Prostate gland (tissue), 2 donors: ENCODE measurements around the gene ESRP2.

Experiments
- CTCF ChIP-seq, 4 experiments: fragments of 200-600 bp in 2 of 4; fragments of 450-650 bp in 2 of 4; sonication (generic) in 2 of 4; IDR thresholded peaks; 1 replicate in 3 of 4; 2 replicates in 1 of 4; pipeline ENCODE4 v1.5.1; 2016 to 2019; ENCODE audit warnings: antibody characterized with exemption in 4 of 4, mild to moderate bottlenecking in 2 of 4, moderate library complexity in 2 of 4
- POLR2A ChIP-seq: fragments of 450-650 bp; IDR thresholded peaks from one replicate; pipeline ENCODE4 v1.6.1; 2016; ENCODE audit warnings: antibody characterized with exemption, mild to moderate bottlenecking

- no peak for TF ChIP-seq CTCF (IDR thresholded peaks at IDR 0.05)
- TF ChIP-seq POLR2A, result no peak
These were observed 44.0 kb upstream of the ESRP2 start for GRCh38 chr16:68279726-68280558.
